ENCODE measurements around the gene LAD1.

LAD1 gene

DNA sequence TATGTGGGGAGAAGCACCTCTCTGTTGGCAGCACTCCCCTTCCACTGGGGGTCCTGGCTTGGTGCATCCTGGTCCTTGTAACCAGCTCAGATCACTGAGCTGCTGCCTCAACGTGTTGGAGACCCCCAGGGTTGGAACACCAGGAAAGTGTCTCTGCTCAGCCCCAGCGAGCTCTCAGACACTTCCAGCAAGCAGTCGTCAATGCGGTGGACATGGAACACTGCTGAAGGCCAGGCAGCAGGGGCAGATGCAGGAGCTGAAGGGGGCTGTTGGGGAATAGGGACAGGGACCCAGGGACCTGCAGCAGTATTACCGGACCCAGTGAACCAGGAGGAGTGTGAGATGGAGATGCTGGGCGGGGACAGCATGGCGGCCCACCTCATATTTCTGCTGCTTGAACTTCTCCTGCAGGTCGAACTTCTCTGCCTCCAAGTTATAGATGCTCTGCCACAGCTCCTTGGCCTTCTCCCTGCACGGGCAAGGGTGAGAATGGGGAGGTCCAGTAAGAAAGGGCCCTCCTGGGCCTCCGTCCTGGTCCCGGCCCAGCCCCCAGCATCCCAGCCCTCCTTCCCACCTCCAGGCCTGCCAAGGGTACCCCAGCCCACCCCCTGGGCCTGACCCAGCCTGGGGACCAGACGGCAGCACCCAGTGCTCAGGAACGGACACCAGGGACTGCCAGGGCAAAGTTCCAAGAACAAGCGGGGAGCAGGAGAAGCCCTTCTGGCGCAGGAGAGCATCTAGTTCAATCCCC, 38.0 kb downstream of the LAD1 start:
- no peak for DNase-seq

DNA sequence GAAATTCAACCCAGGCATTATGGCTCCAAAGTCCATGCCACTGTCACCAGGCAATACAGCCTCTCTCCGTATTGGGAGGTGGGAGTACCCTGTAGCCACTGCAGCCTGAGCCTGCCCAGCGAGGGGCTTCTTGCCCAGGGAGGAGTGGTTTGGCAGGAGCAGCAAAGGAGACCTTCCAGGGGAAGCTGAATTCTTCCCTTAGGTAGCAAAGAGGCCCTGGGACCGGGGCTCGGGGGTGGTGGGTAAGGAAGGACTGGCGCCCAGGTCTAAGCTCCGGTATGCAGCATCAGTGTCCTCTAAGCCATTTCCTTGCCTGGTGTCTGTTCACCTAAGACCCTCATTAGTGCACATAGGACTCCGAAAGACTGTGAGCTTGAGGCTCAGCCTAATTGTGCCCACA, 38.6 kb downstream of the LAD1 start:
- no peak for DNase-seq

DNA sequence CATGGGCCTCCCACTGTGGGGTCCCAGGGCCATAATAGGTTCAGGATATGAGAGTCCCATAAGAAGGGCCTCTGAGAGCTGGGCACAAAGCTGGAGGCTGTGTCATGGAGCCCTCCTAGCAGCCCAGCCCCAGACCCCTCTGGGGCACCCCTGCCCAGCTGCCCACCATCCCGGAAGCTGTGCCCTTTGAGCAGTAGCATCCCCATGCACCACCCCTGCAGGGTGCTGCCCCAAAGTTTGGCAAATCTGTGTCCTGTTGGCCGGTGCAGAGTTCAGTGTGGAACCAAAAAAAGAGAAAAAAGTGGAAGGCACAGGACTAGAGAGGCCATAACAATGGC, 39.3 kb downstream of the LAD1 start:
- DNase-seq, result no peak

DNA sequence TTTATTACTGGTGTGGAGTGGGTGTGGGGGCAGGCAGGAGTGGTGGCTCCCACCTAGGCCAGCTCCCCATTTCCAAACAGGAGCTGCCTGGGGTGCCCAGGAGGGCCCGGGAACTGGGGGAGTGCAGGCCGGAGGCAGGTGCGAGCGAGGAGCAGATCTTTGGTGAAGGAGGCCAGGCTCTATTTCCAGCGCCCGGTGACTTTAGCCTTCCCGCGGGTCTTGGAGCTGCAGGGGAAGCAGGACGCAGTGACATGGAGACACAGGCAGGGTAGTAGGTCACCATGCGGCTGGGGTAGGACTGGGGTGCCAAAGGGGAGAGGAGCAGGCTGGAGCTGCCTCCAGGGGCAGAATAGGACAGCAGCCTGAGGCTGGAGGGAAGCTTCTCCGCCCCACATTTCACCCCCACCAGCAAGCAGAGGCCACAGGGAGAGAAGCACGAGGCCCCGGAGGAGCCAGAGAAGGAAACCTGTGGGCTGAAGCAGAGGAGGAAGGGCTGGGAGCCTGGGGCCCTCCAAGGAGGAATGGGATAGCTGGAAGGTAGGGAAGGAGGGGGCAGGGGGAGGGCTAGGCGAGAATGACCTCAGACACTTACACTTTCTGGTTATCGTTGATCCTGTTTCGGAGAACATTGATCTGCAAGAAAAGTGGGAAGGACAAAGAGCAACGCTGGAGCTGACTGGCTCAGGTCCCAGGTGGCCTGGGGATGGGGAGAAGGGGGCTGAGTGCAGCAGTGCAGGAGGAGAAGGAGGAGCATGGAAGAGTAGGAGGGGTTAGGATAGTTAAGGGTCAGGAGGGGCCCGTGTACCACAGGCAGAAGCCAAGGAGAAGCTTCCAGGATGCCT, 39.9 kb downstream of the LAD1 start:
- no peak for DNase-seq

DNA sequence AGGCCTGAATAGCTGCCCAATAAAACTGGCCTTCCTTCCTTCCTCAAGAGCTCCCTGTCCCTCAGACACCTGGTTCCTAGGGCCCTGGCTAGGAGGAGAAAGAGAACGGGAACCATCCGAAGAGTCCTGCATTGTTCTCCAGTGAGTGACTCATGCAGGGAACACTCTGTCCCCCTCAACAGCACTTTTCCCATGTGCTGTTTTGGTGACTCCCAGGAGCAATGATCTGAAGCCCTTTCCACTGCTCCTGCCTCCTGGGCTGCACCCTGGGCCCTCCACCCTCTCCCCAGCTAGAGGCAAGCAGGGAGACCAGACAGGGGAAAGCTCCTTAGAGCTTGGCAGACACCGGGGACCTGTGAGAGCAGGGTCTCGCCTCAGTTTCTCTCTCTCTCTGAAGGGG, 40.5 kb downstream of the LAD1 start:
- DNase-seq, result no peak

DNA sequence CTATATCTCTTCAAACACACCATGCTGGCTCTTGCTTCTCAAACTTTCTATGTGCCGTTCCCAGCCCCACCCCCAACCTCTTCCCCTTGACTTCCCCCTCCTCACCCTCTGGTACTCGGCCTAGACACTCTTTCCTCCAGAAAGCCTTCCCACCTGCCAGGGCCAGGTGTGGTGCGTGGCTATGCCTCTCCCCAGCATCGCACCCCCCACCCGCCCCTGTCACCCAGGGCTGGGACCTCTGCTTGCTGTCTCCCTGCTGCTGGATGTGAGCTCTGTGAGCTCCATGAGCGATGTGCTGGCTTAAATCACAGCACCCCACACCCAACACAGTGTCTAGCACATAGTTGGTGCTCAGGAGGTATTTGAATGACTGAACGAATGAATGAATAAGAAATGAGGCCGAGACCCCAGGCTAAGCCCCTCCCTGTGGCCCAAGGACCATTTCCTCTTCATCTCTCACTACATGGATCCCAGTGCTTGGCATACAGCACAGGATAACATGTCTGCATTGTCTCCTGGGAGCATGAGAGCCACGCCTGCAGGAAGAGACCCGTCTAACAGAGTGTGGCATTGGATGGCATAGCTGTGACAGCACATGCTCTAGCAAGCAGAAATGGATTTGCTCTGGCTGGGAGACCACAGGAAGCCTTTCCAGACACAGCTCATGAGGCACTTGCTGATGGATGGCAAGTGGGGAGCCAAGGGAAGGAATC, 41.3 kb downstream of the LAD1 start:
- no peak for DNase-seq

DNA sequence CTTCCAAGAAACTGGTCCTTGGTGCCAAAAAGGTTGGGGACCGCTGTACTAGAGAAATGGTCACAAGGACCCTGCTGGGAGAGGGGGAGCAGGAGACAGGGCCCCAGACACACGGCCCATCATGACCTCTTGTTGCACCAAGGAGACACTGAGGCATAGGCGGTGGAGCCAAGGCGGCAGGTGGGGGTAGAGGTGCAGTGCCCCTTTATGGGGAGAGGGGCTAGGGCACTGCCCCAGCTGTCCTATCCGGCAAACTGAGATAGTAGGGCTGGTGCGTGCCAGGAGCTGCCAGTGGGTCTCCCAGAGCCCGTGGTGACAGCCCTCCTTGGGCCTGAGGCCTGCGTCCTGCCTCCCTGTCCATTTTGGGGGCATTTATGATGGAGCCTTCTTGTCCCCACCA, 41.9 kb downstream of the LAD1 start:
- DNase-seq, result no peak

DNA sequence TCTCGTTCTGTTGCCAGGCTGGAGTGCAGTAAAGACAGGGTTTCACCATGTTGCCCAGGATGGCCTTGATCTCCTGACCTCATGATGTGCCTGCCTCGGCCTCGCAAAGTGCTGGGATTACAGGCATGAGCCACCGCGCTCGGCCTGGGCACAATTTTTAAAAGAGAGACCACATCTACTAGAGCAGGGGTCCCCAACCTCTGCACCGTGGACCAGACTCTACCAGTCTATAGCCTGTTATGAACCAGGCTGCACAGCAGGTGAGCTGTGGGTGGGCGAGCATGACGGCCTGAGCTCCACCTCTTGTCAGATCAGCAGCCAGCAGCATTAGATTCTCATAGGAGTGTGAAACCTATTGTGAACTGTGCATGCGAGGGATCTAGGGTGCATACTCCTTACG, 42.4 kb downstream of the LAD1 start:
- no peak for DNase-seq

DNA sequence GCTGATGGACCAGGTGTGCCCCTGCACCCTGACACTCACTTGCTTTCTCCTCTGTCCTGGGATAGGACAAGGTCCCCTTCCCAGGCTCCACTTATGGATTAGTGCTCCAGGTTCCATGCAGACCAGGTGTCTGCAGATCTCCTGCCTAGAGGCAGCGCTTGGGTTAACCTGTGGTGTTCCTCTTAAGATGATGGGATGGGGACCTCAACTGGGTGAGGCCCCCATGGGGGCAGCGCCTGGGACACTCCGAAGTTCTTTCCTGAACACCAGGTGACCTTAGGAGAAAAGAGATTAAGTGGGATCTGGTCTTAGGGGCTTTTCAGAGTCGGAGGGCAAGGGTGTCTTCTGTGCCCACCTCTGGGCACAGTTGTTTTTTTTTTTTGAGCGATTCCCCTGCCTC, 42.9 kb downstream of the LAD1 start:
- no peak for DNase-seq

DNA sequence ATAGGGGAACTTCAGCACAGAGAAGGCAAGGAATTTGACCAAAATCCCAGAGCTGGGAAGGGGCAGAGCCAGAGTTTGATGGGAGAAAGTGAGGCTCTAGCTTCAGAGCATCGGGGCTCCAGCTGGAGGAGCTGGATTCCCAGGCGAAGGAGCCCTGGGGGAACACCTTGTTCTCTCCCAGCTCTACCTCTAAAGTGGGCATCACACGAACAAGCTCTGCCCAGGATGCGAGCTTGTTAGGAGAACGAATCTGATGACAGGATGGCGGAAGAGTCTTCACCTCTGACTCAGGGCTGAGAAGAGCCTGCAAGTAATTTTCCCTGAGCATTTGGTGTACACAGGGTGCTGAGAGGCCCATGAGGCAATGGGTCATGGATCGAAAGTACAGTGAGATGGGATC, 43.7 kb downstream of the LAD1 start:
- DNase-seq, result no peak

DNA sequence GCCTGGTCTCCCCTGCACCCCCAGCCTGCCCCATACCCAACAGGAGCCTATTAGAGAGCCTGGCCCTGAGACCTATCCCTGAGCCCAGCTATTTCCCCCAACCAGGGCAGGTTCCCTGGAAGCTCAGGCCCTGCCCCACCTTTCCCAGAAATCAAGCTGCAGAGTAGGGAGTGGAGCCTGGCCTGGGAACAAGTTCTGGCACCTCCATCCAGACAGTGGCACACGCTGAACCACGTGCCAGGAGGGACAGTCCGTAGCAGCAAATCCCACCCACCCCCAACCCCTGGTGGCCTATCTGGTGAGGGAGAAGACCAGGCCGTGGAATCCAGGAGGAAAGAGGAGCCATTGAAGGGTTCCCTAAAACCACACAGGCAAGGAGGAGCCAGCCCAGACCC, 44.2 kb downstream of the LAD1 start:
- DNase-seq, result no peak

DNA sequence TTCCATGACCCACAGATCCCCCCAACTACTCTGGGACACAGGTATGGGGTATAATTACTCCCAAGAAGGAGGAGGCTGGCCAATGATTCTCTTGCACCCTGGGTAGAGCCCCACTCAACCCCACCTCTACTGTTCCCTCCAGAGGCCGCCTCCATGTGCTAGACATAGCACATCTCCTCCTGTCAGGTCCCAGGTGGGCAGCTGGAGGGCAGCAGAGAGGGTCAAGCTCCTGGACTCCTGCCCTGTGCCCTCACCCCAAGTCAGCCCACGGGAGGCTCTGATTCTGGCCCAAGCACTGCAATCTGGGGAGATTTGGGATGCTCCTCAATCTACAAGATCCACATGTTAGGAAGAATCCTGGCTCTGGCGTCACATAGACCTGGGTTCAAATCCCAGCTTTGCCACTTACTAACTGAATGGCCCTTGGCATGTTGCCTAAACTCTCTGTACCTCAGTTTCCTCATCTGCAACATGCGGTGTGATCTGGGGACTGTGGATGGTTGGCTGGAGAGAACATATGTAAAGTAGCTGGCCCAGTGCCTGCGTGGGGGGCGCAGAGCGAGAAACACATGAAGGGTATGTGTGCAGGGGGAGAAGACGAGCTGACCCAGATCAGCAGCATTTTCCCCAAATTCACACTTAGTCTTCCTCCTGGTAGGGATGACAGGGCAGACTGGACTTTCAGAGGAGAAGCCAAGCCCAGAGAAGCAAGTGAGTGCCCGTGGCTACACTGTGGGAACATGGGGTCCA, 44.8 kb downstream of the LAD1 start:
- no peak for DNase-seq

DNA sequence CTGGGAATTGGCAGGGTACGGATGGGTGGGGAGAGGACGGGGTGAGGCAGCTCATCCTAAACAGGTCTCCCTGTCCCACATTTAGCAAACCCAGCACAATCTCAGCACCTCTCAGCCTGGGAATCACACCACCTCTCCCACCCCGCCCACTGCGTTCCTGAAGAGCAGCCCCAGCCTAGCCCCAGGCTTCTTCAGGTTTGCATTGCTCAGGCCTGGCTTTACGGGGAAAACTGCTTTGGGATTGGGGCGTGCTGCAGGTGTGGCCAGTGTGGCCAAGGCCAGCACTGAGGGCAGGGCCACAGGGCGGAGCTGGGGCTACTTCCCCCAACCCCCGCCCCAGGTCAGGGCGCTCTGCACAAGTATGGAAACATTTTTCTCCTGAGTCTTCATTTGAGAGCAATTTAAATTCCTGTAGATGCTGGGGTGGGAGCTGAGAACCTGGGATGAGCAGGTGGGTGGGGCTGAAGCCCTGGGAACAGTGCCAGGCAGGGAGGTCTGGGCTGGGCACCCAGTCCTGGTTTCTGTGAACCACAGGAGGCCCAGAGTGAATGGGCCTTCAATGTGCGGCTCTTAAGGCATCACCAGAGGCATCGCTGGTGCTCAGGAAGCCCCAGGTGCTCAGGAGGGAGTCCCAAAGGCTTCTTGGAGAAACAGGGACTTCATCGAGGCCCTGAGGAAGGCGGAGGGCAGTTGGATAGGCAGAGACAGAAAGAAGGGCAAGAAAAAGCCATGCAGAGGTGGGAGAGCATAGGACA, 45.8 kb downstream of the LAD1 start:
- no peak for DNase-seq

DNA sequence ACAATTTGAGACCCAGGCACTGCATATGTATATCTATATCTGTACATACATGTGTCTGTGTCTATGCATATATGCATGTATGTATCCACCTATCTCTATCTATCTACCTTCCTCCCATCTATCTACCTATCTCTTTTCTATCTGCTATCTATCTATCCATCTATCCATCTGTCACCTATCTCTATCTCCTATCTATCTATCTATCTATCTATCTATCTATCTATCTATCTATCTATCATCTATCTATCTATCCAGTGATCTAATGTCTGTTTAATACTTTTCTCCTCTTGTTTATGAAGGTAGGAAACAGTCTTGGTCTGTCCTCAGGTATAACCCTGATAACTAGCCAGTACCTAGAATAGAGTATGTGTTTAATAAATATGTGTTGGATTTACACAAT, 47.5 kb downstream of the LAD1 start:
- DNase-seq, result no peak

DNA sequence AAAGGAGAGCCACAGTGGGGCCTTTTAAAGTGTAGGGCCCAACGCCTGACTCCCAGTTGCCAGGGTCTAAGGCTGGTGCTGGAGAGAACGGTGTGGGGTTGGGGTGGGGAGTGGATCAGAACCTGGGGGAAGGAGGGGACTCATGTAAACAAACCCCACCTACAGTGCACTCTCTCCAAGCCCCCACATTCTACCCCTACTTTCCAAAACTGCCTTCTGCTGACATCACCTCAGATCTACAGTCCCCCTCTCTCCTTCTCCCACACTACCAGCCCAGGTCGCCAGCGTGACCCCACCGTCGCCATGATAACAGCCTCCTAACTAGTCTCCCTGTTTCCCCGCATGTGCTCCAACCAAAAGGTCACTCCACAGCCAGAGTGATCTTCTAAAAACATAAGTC, 48.2 kb downstream of the LAD1 start:
- no peak for DNase-seq

DNA sequence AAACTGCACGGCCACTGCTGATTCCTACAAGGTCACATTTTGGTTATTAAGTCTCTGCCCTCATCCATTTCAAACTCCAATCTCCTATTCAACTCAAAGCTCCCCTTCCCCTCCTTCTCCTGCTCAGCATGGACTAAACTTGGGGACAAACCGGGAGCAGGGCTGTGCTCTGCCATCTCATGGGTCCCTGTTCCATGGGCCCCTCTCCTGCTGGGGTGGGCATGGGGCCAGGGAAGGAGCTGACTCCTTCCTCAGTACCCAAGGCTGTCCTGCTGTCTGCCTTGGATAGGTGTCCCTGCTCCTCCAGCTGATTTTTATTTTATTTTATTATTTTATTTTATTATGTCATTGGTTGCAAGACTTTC, 48.8 kb downstream of the LAD1 start:
- no peak for DNase-seq

DNA sequence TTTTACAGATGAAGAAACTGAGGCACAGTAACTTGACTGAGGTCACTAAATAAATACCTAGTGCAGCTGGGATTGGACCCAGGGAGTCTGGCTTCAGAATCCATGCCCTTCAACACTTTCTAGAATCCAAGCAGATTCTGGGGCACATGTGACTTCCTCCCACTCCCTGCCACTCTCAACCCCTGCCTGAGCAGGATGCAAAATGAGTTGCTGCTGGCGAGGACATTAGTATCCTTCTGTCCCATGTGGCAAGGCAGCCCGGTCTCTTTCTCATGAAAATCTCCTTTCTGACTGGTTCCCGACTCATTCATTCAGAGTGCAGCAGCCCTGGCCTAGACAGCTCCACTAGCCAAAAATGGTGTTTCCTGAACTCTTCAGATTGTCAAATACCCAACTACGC, 50.0 kb downstream of the LAD1 start:
- no peak for DNase-seq

DNA sequence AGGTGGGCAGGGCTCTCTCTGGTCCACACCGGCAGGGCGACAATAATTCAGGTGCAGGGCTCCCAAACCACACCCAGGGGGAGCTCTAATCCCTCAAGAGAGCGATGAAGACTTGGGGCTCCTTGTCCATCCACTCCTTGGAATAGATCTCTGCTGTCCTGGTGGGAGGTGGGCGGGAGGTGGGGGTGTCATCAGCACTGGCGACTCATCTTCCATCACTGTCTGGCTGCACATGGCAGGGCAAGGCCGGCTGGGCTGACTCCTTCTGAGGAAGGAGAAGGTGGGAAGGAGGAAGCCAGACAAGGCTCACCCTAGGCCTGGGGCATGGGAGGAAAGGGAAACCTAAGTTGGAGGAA, 50.9 kb downstream of the LAD1 start:
- DNase-seq, result peak; percentile 33

DNA sequence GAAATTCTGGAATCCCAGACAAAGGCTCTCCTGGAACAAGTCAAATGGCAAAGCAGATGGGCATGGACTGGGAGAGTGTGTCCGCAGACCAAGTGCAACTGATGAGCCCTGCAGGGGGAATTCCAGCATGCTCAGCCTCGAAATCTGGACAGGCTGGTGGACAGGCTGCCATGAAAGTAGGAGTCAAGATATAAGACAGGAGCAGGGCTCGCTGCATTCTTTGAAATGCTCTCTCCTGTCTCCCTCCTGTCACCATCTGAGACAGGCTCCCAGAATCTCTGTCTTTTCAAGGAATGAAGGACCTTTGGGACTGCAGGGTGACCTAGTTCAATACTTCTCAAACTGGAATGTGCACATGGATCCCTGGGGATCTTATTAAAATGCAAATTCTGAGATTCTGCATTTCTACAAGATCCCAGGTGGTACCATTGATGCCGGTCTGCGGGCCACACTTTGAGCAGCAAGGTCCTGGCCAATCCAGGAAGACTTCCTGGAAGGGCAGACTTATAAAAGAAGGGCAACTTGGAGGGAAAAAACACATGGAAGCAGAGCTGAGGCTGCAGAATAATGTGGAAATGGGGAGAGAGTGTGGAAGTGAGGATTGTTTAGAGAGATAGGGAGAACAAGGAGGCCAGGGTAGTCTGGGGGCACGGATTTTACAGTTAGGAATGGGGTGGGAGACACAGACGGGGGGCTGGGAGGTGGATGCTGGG, 51.5 kb downstream of the LAD1 start:
- no peak for DNase-seq

DNA sequence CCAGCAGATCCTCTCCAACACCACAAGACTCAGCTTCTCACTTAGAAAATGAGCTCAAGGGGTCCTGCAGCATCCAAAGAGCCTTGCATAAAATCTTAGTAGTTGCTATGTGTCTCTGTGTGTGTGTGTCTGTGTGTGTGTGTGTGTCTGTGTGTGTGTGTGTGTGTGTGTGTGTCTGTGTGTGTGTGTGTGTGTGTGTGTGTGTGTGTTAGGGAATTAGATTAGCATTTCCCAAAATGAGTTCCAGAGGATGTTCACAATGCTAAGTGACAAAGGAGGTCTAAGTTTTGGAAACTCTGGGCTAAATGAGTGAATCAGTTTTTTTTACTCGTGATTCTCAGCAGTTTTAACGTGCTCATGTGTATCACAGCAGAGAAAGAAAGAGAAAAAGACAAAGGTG, 52.1 kb downstream of the LAD1 start:
- DNase-seq, result no peak

DNA sequence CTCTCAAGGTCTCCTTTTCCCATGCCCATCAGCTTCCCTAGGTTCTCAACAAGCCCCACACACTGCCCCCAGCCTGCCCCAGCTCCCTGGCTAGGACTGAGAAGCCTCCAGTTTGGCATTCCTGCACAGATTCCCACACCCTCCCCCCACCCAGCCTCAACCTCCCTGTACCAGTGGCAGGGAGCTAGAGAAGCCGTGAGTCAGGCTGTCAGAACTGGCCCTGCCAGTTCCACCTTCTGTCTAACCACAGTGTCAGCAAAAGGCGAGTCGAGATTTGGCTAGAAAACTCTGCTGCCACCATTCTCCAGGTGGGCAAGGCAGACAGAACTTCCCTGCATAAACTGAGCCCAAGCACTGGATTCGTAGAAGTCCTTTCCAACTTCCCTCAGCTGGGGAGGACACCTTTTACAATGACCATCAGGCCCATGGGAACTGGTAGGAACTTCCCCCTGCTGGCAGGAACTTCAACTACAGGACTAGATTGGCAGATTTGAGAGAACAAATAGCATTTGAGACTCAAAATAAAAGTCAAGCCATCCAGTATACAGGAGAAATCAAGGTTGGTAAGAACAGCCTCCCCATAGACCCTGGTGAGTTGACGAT, 52.7 kb downstream of the LAD1 start:
- DNase-seq, result peak; percentile 27

DNA sequence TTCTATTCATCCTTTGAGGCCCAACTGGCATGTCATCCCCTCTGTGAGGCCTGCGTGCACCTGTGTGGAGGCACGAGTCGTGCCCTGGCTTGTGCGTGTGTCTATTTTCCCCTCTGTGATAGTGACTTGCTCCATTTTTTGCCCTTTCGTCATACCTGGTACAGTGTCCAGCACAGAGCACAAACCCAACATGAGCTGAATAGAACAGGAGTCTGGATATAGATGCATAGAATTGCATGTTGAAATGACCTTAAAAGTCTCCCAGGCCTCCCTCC, 54.1 kb downstream of the LAD1 start:
- DNase-seq, result no peak

Data from activated CD4-positive, alpha-beta T cell treated with anti-CD3 and anti-CD28 coated beads, Interleukin-10, Interleukin-2, amounts not matched to agents 100 ng/mL and 50 ng/mL, durations not matched to agents 16 hours and 8 hours (primary cell).